ENCODE results near the gene DHFR.
A peak's percentile ranks its signal among the peaks of the same experiment; 100 is the strongest.
"Not testable (repeated sequence)": the region's sequence is repeated elsewhere in the genome, so short reads cannot be mapped to it uniquely, and the experiment has no call there.

DHFR gene

DNA sequence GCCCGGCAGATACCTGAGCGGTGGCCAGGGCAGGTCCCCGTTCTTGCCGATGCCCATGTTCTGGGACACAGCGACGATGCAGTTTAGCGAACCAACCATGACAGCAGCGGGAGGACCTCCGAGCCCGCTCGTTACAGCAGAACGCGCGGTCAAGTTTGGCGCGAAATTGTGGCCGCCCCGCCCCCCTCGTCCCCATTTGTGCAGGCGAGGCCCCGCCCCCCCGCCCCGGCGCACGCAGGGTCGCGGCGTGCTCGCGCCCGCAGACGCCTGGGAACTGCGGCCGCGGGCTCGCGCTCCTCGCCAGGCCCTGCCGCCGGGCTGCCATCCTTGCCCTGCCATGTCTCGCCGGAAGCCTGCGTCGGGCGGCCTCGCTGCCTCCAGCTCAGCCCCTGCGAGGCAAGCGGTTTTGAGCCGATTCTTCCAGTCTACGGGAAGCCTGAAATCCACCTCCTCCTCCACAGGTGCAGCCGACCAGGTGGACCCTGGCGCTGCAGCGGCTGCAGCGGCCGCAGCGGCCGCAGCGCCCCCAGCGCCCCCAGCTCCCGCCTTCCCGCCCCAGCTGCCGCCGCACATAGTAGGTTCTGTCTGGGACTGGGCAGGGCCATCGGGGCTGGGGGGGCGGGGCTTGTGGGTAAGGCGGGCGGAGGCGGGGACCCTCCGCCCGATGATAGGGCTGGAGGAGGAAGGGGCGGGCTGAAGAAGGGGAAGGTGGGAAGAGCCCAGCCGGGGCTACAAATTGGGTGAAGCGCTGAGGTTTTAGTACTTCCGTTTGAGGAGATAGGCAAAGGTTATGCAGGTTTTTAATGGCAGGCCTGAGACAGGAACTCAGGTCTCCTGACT lies at the start of gene DHFR, which contains the start of gene MSH3:
Gene DHFR (minus strand): TSS at position 593 of the 840 bp plus-strand sequence. CDS start 494 bp downstream, at position 99.
Gene MSH3 (plus strand): TSS at position 262 of the 840 bp plus-strand sequence. CDS start 76 bp downstream, at position 338.
- peak; percentile 92 for DNase-seq (ENCODE audit: low spot score)

DNA sequence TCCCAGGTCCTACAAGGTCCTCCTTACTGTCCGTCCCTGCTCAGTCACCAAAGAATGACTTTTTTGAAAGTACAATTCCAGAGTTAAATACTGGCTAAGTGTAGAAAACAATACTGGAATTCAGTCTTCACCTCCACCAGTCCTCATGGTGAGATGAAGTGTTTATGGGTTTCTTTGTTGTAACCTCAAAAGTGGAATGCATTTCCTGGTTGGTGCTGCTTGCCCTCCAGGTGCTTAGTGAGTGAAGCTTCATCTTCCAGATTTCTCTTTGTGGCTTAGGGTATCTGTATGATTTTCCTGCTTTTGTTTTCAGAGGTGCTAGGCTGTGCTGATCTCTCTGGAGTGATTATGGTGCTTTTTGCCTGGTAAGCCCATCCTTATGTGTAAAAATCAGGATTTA lies 49.4 kb upstream of the DHFR start:
- no peak for DNase-seq (ENCODE audit: low spot score)

DNA sequence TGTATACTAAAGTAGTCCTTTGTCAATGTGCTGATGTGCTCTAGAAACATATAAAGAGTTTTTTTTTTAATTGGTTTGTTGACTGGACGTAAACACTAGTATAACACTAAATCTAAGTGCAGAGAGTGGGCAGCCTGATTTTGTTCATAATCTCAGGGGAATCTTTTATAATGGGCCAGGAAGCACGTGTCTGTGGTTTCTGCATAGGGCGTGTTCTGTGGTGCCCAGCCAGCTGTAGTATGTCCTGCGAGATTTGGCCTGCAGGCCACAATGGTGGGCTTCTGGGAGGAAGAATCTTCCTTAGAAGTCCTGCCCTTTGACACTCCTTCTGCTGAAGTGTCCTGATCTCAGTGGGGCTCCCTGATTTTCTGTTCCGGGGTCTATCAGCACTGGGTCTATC lies 49.0 kb upstream of the DHFR start:
- no peak for DNase-seq (ENCODE audit: low spot score)

DNA sequence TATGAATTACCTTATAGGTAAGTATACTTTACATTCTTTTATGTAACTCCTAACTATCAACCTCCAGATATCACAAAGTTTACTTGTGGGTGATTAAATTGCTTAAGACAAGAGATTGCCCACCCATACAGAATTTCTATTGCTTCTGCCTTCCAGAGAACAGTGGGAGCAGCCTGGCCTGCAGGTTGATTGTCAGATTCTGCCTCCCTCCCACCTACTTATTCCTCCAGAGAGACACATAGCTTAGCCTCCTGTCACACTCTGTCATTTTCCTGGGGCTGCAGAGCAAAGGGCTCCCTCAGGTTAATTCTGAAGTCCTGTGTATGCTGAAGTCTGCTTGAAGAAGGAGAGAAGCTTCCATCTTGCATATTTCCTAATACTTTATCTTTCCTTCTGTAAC lies 48.5 kb upstream of the DHFR start:
- DNase-seq (ENCODE audit: low spot score) = no peak

DNA sequence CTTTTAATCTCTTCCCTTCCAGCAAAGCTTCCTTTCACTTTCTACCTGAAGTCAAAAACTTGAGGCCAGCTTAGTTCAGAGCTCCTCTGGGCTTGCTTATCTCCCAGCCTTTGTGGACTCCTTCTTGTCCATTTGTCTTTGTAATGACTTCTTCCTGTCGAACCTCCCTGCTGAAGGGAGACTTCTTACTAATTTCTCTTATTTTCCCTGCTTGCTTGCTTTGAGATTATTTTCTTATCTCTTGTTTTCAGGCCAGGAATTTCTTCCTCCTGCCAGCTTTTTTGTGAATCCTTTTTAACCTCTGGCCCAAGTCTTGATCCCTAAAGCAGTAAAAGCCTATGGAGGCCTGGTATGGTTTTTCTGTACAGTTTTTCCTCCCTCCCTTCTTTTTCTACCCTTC lies 46.8 kb upstream of the DHFR start:
- no peak for DNase-seq (ENCODE audit: low spot score)

DNA sequence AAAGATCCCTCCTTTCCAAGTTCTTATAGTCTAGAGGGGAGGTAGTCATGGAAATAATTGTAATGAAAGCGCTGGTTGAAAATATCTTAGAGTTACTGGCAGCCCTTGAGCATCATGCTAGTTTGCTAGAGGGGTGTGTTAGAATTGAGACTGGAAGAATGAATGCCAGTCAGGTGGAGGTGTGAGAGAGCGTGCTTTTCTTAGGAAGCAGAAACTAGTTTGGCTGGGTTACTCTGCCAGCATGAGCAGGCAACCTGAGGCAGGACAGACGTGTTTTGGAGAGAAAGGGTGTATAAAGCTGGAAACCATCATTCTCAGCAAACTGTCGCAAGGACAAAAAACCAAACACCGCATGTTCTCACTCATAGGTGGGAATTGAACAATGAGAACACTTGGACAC lies 43.6 kb upstream of the DHFR start:
- no peak for DNase-seq (ENCODE audit: low spot score)

DNA sequence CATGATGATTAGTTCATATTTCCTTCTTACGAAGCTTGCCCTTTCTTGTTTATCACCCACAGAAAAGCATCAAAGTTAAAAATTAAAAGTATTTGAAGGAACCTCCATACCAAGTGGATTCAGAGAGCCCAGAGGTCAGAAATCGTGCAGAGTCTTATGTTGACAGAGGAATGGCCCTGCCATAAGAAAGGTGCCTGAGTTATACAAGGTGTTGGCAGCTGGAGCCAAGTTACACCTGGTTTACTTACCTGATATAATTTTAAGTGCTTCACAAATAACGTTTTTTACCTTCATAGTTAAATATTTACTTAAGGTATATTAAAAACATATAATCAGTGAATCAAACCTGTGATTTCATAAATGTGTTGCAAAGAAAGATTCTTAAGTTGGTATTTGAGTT lies 42.3 kb upstream of the DHFR start:
- no peak for DNase-seq (ENCODE audit: low spot score)

DNA sequence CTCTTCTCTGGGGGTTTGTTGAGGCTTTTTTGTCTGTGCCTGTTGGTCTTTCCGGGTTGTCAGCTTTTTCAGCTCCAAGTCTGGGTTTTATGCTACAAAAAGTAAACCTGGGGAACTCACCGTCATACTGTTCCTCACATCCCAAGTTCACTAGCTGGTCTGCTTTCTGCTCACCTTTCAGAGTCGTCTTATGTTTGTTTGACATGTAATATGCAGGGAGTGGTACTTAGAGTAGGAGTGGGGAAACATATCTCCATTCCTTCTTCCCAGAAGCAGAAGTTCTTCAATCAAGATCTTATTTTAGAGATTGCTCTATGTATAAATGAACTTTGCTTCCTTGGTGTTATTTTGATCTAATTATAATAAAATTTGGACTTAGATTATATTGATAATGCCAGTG lies 41.7 kb upstream of the DHFR start:
- DNase-seq (ENCODE audit: low spot score) = no peak

DNA sequence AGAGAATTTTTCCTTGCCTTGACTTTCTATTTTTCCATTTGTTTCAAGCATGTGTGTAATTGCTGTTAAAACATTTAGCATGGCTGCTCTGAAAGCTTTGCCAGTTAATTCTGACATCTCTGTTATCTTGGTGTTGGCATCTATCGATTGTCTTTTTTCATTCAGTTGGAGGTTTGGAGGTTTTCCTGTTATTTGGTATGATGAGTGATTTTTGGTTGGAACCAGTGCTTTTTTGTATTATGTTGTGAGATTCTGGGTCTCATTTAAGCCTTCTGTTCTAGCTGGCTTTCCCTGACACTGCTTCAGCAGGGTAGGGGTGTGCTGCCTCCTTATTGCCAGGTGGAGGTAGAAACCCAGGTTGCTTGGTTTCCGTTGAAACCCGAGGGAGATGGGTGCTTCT lies 40.9 kb upstream of the DHFR start:
- no peak for DNase-seq (ENCODE audit: low spot score)

DNA sequence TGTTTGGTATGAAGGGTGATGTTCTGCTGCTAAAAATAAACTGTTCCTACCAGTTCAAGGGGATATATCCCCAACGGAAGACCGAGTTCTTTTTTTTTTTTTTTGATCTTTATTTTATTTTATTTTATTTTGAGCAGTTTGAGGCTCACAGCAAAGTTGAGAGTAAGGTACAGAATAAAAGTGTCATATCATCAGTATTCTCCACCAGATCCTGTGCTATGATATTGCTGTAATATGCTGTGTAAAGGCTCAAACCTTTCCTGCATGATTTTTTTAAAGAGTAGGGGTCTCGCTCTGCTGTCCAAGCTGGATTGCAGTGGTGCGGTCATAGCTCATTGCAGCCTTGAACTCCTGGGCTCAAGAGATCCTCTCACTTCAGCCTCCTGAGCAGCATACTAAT lies 34.8 kb upstream of the DHFR start:
- no peak for DNase-seq (ENCODE audit: low spot score)

DNA sequence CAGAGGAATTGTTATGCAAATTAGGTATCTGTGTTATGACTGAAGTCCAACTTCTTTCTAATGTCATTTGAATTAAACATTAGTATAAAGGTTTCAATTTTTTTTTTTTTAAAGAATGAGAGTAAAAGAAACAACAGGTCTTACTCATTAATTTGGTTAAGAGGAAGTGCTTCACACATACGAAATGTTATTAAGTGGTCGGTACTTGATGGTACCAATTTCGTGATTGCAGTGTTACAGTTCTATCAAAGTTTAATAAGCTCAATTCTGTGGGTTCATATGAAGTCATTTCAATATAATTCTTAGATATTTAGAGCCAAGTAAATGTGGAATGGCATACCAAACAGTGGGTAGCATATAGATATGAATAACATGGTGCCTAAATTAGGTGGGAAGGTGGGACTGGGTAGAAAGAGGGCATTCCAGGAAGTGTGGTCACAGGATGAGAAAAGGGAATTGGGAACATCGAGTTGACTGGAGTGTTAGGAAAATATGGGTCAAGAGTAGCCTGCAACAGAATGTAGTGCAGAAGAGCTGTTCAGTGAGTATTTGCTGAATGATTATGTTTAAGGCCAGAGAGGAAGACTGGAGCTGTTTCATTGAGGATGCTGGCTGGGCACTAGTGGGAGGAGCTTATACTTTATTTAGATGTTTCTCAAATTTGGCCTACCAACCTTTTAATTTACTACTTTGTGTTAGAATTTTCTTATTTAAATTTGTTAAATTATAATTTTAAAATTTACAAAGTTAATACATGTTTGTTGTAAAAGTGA lies 34.1 kb upstream of the DHFR start:
- no peak for DNase-seq (ENCODE audit: low spot score)

DNA sequence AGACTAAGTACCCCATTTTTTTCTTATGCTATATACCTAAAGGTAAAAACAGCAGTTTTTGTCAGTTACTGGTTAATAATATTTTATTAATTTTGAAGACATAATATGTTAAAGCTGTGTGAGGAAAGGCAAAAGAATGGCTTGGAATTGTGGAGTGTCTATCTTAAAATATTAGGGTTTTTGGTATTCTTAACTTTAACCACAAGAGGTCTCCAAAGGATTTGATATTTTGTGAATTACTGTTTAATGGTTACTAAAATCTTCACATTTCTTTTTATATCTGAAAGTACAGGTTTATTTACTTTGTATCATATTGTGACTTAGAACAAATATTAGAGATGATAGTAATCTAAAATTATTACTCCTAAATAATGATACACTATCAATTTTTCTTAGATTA lies 32.0 kb upstream of the DHFR start:
- no peak for DNase-seq (ENCODE audit: low spot score)

DNA sequence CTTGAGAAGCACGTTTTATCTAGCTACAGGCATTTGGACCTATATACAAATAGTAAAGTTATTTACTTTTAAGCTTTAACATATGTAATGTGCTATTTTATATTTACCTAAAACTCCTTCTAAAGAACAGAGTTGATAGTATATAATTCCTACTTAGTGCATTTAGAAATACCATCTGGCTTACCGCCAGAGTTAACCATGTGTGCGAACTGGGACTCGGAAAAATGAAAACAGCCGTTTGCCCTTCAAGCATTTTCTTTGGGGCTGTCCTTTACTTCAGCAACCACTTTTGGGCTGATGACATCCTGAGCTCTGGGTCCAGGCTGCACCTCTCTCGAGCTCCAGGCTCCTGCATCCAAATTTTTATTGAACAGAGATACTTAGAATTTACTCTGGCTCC lies 21.9 kb upstream of the DHFR start:
- DNase-seq (ENCODE audit: low spot score) = no peak

DNA sequence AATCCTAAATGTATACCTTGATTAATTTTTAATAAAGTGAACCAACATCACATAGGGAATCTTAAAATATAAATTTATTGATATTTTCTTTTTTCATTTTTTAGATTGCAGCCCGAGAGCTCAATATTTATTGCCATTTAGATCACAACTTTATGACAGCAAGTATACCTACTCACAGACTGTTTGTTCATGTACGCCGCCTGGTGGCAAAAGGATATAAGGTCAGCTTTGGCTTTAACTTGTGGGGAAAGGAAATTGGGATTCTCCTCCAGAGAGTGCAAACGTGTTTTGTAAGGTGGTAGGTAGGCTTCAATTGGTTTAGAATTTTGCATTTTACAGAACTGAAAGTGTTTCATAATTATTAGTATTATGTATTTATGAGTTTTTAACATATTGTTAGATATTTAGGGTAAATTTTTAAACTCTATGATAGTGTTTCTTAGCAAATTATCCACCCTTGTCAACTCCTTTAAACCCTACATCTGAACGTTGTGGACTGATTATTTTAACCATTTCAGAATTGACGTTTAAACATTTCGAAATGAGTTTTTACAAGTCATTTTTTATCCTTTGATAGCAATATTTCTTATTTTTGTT lies 17.5 kb upstream of the DHFR start:
- DNase-seq (ENCODE audit: low spot score) = peak; percentile 67

DNA sequence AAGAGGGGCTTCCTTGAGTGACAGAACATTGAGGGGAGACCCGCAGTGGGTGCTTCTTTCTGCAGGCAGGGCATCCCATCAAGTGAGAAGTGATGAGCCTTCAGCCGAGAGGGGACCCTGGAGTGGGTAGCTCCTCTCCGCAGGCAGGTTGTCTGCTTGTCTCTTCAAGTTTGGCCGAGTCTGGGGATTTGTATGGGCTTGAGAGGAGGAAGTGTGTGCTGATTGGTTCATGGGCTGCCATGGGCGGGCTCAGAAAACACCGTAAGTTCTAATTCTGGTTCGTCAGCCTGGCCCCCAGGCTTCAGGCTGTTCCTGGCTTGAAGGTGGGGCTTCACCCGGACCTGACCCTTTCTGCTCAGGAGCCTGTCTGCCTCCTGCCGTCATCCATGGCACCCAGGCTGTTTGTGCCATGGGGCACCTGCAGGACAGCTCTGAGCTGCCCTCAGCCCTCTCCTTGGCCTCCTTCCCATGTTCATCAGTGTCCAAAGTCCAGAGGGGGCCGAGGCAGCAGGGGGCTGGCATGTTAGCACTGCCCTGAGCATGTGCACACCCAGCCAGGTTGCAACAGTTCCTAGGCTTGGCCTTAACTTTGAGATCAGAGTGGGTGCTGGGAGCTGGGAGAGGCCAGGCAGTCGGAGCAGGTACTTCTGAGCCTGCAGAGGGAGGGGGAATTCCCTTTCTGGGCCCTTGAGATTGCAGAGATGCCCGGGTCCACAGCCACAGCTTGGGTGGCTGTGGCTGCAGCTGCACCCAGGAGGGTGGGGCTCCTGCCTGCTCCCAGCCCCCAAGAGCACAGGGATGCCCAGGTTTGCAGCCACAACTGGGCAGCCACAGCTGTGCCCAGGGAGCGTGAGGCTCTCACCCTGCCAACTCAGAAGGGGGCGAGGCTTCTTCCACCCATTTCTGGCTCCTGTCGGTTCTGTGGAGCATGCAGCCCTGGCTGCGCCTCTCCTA lies 13.5 kb upstream of the DHFR start:
- no peak for DNase-seq (ENCODE audit: low spot score)

DNA sequence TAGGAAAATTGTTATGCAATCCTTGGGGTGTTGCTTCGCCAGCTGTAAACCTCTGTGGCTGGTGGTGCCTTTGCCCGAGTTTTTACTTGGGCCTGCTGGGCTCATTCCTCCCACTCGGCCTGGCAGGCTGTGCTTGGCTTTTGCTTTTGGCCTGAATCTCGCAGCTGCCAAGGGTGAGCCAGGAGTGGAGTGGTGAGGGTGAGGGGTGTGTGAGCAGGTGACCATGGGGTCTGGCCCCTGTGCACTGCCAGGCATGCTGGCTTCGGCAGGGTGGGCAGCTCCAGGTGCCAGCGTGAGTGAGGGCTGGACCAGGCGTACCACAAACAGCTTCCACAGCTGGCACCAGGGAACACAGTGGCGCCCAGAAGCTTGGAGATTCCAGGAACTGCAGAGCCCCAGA lies 12.6 kb upstream of the DHFR start:
- no peak for DNase-seq (ENCODE audit: low spot score)

DNA sequence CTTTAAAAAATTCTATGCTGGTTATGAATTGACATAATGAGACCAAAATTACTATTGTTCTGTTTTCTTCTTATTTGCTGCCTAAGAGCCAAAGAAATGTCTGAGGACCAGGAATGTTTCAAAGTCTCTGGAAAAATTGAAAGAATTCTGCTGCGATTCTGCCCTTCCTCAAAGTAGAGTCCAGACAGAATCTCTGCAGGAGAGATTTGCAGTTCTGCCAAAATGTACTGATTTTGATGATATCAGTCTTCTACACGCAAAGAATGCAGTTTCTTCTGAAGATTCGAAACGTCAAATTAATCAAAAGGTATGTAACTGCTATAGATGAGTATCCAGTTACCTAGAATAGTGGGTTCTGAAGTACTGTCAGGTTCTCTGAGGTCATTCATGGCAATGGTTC lies 10.3 kb upstream of the DHFR start:
- DNase-seq (ENCODE audit: low spot score) = no peak

DNA sequence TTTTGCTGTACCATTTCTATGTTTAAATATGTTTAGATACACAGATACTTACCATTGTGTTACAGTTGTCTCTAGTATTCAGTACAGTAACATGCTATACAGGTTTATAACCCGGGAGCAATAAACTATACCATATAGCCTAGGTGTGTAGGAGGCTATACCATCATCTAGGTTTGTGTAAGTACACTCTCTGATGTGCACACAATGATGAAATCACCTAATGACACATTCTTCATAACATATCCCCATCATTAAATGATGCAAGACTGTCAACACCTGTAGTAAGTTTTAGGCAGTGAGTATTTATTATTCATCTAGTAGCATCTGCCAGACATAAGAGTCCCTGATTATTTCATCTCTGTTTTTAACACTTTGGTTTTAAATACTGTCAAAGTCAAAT lies 7.3 kb upstream of the DHFR start:
- DNase-seq (ENCODE audit: low spot score) = no peak

DNA sequence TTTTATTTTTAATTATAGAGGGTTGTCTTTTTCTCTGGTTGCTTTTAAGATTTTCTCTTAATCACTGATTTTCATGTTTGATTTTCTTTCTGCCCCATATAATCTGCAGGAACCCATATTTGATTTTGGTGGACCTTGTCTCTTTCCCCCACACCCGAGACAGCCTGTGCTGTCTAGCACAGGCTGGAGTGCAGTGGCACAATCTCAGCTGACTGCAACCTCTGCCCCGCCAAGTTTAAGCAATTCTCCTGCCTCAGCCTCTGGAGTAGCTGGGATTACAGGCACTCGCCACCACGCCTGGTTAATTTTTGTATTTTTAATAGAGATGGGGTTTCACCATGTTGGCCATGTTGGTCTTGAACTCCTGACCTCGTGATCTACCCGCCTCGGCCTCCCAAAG lies 5.9 kb upstream of the DHFR start:
- not testable (repeated sequence) for DNase-seq (ENCODE audit: low spot score)

DNA sequence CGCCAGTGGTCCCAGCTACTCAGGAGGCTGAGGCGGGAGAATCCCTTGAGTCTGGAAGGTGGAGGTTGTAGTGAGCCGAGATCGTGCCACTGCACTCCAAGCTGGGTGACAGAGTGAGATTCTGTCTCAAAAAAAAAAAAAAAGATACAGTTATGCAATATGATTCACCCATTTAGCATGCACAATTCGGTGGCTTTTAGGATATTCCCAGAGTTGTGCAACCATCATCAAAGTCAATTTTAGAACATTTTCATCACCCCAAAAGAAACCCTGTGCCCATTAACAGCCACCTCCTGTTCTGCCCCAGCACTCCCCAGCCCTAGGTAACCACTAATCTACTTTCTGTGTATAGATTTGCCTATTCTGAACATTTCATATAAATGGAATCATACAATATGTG lies 4.3 kb upstream of the DHFR start:
- no peak for DNase-seq (ENCODE audit: low spot score)

DNA sequence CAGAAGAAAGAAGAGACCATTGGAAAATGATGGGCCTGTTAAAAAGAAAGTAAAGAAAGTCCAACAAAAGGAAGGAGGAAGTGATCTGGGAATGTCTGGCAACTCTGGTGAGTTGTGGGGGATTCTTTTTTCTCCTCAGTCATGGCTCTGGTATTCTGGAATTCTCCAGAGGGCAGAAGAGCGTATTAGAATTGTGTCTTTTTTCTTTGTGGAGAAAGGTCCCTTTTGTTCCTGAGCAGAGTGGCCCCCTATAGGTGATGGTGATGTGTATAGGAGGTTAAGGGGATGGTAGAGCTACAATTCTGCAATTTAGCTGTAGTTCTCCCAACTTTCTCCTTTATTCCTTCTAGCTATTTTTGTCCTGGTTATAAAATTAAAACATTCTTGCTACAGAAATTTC lies 1.6 kb upstream of the DHFR start:
- DNase-seq (ENCODE audit: low spot score) = no peak

DNA sequence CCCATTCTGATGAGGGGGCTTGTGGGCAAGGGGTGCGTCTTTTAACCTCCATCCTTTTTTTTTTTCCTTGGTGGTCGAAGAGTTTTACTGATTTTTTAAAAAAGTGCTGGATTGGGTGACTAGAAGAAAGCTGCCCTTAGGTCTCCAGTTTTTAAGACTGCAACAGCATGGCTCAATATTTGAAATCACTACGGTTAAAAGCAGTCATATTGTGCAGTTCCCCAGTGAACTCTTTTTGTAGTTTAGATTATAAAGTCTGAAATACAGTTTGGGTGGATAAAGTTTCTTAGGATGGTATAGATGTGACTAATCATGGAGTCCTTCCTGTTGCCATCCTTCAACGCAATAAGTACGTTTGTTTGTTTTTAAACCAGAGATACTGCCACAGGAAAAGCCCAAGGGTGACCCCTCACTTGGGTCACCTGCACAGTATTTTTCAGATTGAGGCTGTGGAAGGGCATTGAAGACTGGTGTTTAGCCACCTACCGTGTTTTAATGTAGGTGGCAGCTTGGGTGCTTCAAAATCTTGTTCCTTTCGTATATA lies 520 bp upstream of the DHFR start:
- no peak for DNase-seq (ENCODE audit: low spot score)

All from activated CD4-positive, alpha-beta T cell treated with anti-CD3 and anti-CD28 coated beads, Interleukin-2, Interleukin-4, amounts not matched to agents 100 ng/mL and 50 ng/mL, durations not matched to agents 16 hours and 8 hours (primary cell).